CD14-positive monocyte (primary cell): Measurements from ENCODE around the gene PA2G4. TPM values are rescaled to one million over a fixed set of nuclear protein-coding genes. Genes with fewer than 3 reads are reported as not detected.

ENCODE experiments used
- DNase-seq, 3 donors: peaks; one replicate each; pipeline ENCODE4 v3.0.0-alpha.2; 2011 to 2022
- H2AFZ ChIP-seq: 2 replicates; pipeline ENCODE4 v1.6.0; 2012; ENCODE audit warnings: mild to moderate bottlenecking, low read depth, low read length, inconsistent platforms; ENCODE audit not compliant: insufficient read depth, poor library complexity, severe bottlenecking
- H3K27ac ChIP-seq, 2 donors: 1 replicate in 1 of 2; 2 replicates in 1 of 2; pipeline ENCODE4 v1.5.1; 2012 to 2013; ENCODE audit warnings: low read length in 2 of 2, control low read depth in 1 of 2, inconsistent platforms in 1 of 2, low read depth in 1 of 2, mild to moderate bottlenecking in 1 of 2
- H3K27me3 ChIP-seq, 2 donors: one replicate each; pipeline versions ENCODE4 v1.6.0 to v1.6.1; 2011 to 2013; ENCODE audit warnings: low read length in 2 of 2; ENCODE audit not compliant: control insufficient read depth in 2 of 2, insufficient read depth in 2 of 2
- H3K36me3 ChIP-seq, 2 donors: replicated peaks in 1 of 2; 1 replicate in 1 of 2; 2 replicates in 1 of 2; pipeline versions ENCODE4 v1.5.1 to v1.6.1; 2012 to 2013; ENCODE audit warnings: low read length in 2 of 2, control low read depth in 1 of 2, inconsistent platforms in 1 of 2, mild to moderate bottlenecking in 1 of 2; ENCODE audit not compliant: insufficient read depth in 2 of 2, control insufficient read depth in 1 of 2
- H3K4me1 ChIP-seq, 2 donors: 1 replicate in 1 of 2; 2 replicates in 1 of 2; pipeline versions ENCODE4 v1.5.1 to v1.6.1; 2012 to 2013; ENCODE audit warnings: low read length in 2 of 2, control low read depth in 1 of 2, inconsistent platforms in 1 of 2, mild to moderate bottlenecking in 1 of 2, moderate library complexity in 1 of 2; ENCODE audit not compliant: insufficient read depth in 2 of 2, control insufficient read depth in 1 of 2
- H3K4me2 ChIP-seq: replicated peaks from 2 replicates; pipeline ENCODE3; 2012; ENCODE audit warnings: low read length, moderate library complexity, mild to moderate bottlenecking; ENCODE audit not compliant: poor library complexity, severe bottlenecking; ENCODE audit errors: extremely low read depth
- H3K4me3 ChIP-seq, 3 experiments: fragments of 200-600 bp in 1 of 3; sonication (generic) in 1 of 3; replicated peaks in 1 of 3; 1 replicate in 2 of 3; 2 replicates in 1 of 3; pipeline ENCODE4 v1.5.1; 2011 to 2013; ENCODE audit warnings: low read length in 3 of 3, mild to moderate bottlenecking in 3 of 3, control low read depth in 2 of 3, low read depth in 2 of 3, inconsistent platforms in 1 of 3, moderate library complexity in 1 of 3
- H3K79me2 ChIP-seq: 2 replicates; pipeline ENCODE4 v1.6.0; 2012; ENCODE audit warnings: mild to moderate bottlenecking, control low read depth, inconsistent platforms, low read length, moderate library complexity; ENCODE audit not compliant: insufficient read depth
- H3K9ac ChIP-seq: 2 replicates; pipeline ENCODE4 v1.6.0; 2017; ENCODE audit warnings: low read length, mild to moderate bottlenecking; ENCODE audit not compliant: insufficient read depth, poor library complexity, severe bottlenecking
- H3K9me3 ChIP-seq, 2 donors: replicated peaks in 1 of 2; 1 replicate in 1 of 2; 2 replicates in 1 of 2; pipeline versions ENCODE4 v1.5.1 to v1.6.1; 2012 to 2013; ENCODE audit warnings: low read length in 2 of 2, control low read depth in 1 of 2; ENCODE audit not compliant: control insufficient read depth in 1 of 2, insufficient read depth in 1 of 2
- H4K20me1 ChIP-seq: 2 replicates; pipeline ENCODE4 v1.6.0; 2012; ENCODE audit warnings: mild to moderate bottlenecking, low read length, control low read depth, moderate library complexity; ENCODE audit not compliant: insufficient read depth
- H3K27ac Mint-ChIP-seq, 7 donors: one replicate each; pipeline ENCODE4 v1.8.0; 2020; ENCODE audit warnings: mild to moderate bottlenecking in 7 of 7, mixed read lengths in 7 of 7, moderate library complexity in 6 of 7, inconsistent platforms in 2 of 7
- H3K27me3 Mint-ChIP-seq, 3 donors: one replicate each; pipeline ENCODE4 v1.8.0; 2021 to 2022; ENCODE audit warnings: low read depth in 3 of 3, mild to moderate bottlenecking in 3 of 3, mixed read lengths in 3 of 3, moderate library complexity in 3 of 3, inconsistent platforms in 1 of 3
- H3K36me3 Mint-ChIP-seq, 2 donors: one replicate each; pipeline ENCODE4 v1.8.0; 2020; ENCODE audit warnings: mixed read lengths in 2 of 2, inconsistent platforms in 1 of 2, mild to moderate bottlenecking in 1 of 2
- H3K4me1 Mint-ChIP-seq: one replicate; pipeline ENCODE4 v1.8.0; 2020; ENCODE audit warnings: mild to moderate bottlenecking, mixed read lengths
- H3K4me3 Mint-ChIP-seq, 2 donors: one replicate each; pipeline ENCODE4 v1.8.0; 2020; ENCODE audit warnings: mild to moderate bottlenecking in 2 of 2, mixed read lengths in 2 of 2, moderate library complexity in 1 of 2
- H3K9me3 Mint-ChIP-seq, 7 donors: one replicate each; pipeline ENCODE4 v1.8.0; 2020 to 2022; ENCODE audit warnings: mixed read lengths in 7 of 7, mild to moderate bottlenecking in 6 of 7, moderate library complexity in 6 of 7, inconsistent platforms in 2 of 7
- CTCF ChIP-seq: fragments of 200-600 bp; IDR thresholded peaks from one replicate; pipeline ENCODE4 v1.8.0; 2022; ENCODE audit warnings: antibody characterized with exemption, mild to moderate bottlenecking
- WGBS: methylation state at CpG from one replicate; pipeline ENCODE4 v1.1.5; 2013; ENCODE audit warnings: missing lambda C conversion rate; ENCODE audit not compliant: insufficient coverage; 5-methylcytosine and 5-hydroxymethylcytosine counted together
- intact Hi-C, 2 donors: fragments of 100-400 bp; cut with micrococcal nuclease; formaldehyde crosslinking; loops; one replicate each; pipeline versions ENCODE4 v1.15.0 to v1.15.1; 2023
- polyA plus RNA-seq, 3 donors: library from polyadenylated mRNA; depleted of rRNA in 1 of 3; unstranded in 2 of 3; stranded (reverse) in 1 of 3; fragments of 300-500 nt in 2 of 3; fragments of >200 nt in 1 of 3; fragmentation: Illumina TruSeq in 2 of 3; gene quantifications; 1 replicate in 2 of 3; 2 replicates in 1 of 3; pipeline ENCODE4 v1.2.3, GENCODE V29; 2012 to 2021

The PA2G4 gene
- polyA plus RNA-seq, 3 donors = 83.0 to 84.2 (median 83.0) TPM

- H3K79me2 ChIP-seq = no peaks in the 10 kb centered on the region
- H3K36me3 ChIP-seq = no peaks in the 10 kb centered on the region
- TF ChIP-seq CTCF = no peak
- no peak overlapping the region for H3K9ac ChIP-seq
- H3K4me3 ChIP-seq = no peak overlapping the region
- Mint-ChIP-seq H3K4me1 (no peaks in the 10 kb centered on the region), H3K27ac (no peak overlapping the region), H3K36me3 (no peaks in the 10 kb centered on the region), H3K27me3 (peaks cover 8 to 9% (median 9%) of the 10 kb centered on the region in 3 donors), H3K9me3 (peaks cover 0 to 2% (median 0%) of the 10 kb centered on the region in 7 donors), H3K4me3 (no peak overlapping the region)
- H2AFZ ChIP-seq = no peak overlapping the region
- no peaks in the 10 kb centered on the region for H3K27me3 ChIP-seq
- DNase-seq = no peak
- intact Hi-C loops = no loop called here
- 96% methylated on average over 4 of the region's 5 CpGs for WGBS
- H4K20me1 ChIP-seq = no peaks in the 10 kb centered on the region
- H3K9me3 ChIP-seq = no peaks in the 10 kb centered on the region
- H3K4me2 ChIP-seq = no peak overlapping the region
- no peak overlapping the region for H3K27ac ChIP-seq
- no peaks in the 10 kb centered on the region for H3K4me1 ChIP-seq
Observed at GRCh38 chr12:56061982-56062381, 42.4 kb upstream of the PA2G4 start.

- Histone ChIP-seq H3K27me3 (no peaks in the 10 kb centered on the region), H3K4me3 (no peak overlapping the region), H3K4me2 (no peak overlapping the region), H2AFZ (no peak overlapping the region), H3K79me2 (no peaks in the 10 kb centered on the region), H4K20me1 (no peaks in the 10 kb centered on the region), H3K9me3 (no peaks in the 10 kb centered on the region), H3K36me3 (no peaks in the 10 kb centered on the region), H3K27ac (no peak overlapping the region), H3K4me1 (no peaks in the 10 kb centered on the region), H3K9ac (no peak overlapping the region)
- intact Hi-C loops = no loop called here
- peaks cover 0 to 2% (median 0%) of the 10 kb centered on the region in 7 donors for H3K9me3 Mint-ChIP-seq
- peaks cover 8 to 12% (median 9%) of the 10 kb centered on the region in 3 donors for H3K27me3 Mint-ChIP-seq
- no peaks in the 10 kb centered on the region for H3K4me1 Mint-ChIP-seq
- no peak for DNase-seq
- H3K27ac Mint-ChIP-seq = no peak overlapping the region
- TF ChIP-seq CTCF = no peak
- H3K36me3 Mint-ChIP-seq = no peaks in the 10 kb centered on the region
- no peak overlapping the region for H3K4me3 Mint-ChIP-seq
Observed at GRCh38 chr12:56062996-56063395, 41.4 kb upstream of the PA2G4 start.
